Measurements from ENCODE around the gene GATAD2A.

- TF ChIP-seq, protein P1, sequence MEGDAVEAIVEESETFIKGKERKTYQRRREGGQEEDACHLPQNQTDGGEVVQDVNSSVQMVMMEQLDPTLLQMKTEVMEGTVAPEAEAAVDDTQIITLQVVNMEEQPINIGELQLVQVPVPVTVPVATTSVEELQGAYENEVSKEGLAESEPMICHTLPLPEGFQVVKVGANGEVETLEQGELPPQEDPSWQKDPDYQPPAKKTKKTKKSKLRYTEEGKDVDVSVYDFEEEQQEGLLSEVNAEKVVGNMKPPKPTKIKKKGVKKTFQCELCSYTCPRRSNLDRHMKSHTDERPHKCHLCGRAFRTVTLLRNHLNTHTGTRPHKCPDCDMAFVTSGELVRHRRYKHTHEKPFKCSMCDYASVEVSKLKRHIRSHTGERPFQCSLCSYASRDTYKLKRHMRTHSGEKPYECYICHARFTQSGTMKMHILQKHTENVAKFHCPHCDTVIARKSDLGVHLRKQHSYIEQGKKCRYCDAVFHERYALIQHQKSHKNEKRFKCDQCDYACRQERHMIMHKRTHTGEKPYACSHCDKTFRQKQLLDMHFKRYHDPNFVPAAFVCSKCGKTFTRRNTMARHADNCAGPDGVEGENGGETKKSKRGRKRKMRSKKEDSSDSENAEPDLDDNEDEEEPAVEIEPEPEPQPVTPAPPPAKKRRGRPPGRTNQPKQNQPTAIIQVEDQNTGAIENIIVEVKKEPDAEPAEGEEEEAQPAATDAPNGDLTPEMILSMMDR (IDR thresholded peaks at IDR 0.05), result no peak
- no peak for TF ChIP-seq POLR2A (IDR thresholded peaks at IDR 0.05)
Observed at GRCh38 chr19:19372656-19373416, 32.6 kb upstream of the GATAD2A start.
